OCI-LY7 (cell line): ENCODE data around the gene CEACAM3. TPM values are rescaled to one million over a fixed set of nuclear protein-coding genes. Genes with fewer than 3 reads are reported as not detected.

Experiments
- BruUV-seq: library from RNA; stranded (reverse); fragments of 400-500 nt; replicated peaks from 2 replicates; lab custom pipeline; 2021; lab: Mats Ljungman, UMichigan
- CTCF ChIA-PET: fragments of 300-600 bp; sonication (Branson Sonifier 250); formaldehyde crosslinking; loops from one replicate; lab custom pipeline; 2022; ENCODE audit warnings: antibody characterized with exemption; ENCODE audit not compliant: unreplicated experiment; lab: Charles Lee
- POLR2A ChIA-PET: fragments of 300-600 bp; sonication (Branson Sonifier 250); formaldehyde crosslinking; loops from one replicate; lab custom pipeline; 2022; ENCODE audit warnings: antibody characterized with exemption; lab: Charles Lee
- DNase-seq: peaks from one replicate; pipeline ENCODE4 v3.0.0-alpha.2; 2015; ENCODE audit warnings: low spot score
- H2AFZ ChIP-seq: fragments of 200-600 bp; sonication (generic), shearing (Covaris generic); 2 replicates; pipeline ENCODE4 v1.6.1; 2014; ENCODE audit warnings: mild to moderate bottlenecking, antibody characterized with exemption, low read length, moderate library complexity
- H3K27ac ChIP-seq: fragments of 200-600 bp; sonication (generic); 2 replicates; pipeline ENCODE4 v1.5.1; 2014; ENCODE audit warnings: mixed run types, low read depth, mild to moderate bottlenecking, moderate library complexity, low read length, inconsistent platforms; ENCODE audit not compliant: poor library complexity, severe bottlenecking
- H3K36me3 ChIP-seq: fragments of 200-600 bp; sonication (generic); 2 replicates; pipeline ENCODE4 v1.6.1; 2014; ENCODE audit warnings: mild to moderate bottlenecking, antibody characterized with exemption, low read length, moderate library complexity, mixed read lengths; ENCODE audit not compliant: insufficient read depth
- H3K4me1 ChIP-seq: fragments of 200-600 bp; sonication (generic); 2 replicates; pipeline ENCODE4 v1.5.1; 2014; ENCODE audit warnings: mild to moderate bottlenecking, low read length; ENCODE audit not compliant: insufficient read depth, poor library complexity, severe bottlenecking
- H3K4me2 ChIP-seq: fragments of 200-600 bp; sonication (generic); 2 replicates; pipeline ENCODE4 v1.6.1; 2014; ENCODE audit warnings: mild to moderate bottlenecking, low read length
- H3K4me3 ChIP-seq: fragments of 200-600 bp; sonication (generic); 2 replicates; pipeline ENCODE4 v1.5.1; 2014; ENCODE audit warnings: mild to moderate bottlenecking, low read depth, low read length; ENCODE audit not compliant: poor library complexity, severe bottlenecking
- H3K79me2 ChIP-seq: fragments of 200-600 bp; sonication (generic); 2 replicates; pipeline ENCODE4 v1.6.1; 2016; ENCODE audit warnings: low read depth, mild to moderate bottlenecking, low read length, moderate library complexity, mixed read lengths; ENCODE audit not compliant: insufficient read depth
- H3K9me2 ChIP-seq: fragments of 200-600 bp; sonication (generic); 2 replicates; pipeline ENCODE4 v1.6.1; 2016; ENCODE audit warnings: mild to moderate bottlenecking, low read length, mixed read lengths; ENCODE audit not compliant: insufficient read depth
- H3K9me3 ChIP-seq: fragments of 200-600 bp; sonication (generic); 2 replicates; pipeline ENCODE4 v1.6.1; 2014; ENCODE audit warnings: mild to moderate bottlenecking, mixed run types, low read length, mixed read lengths
- H4K20me1 ChIP-seq: fragments of 200-600 bp; sonication (generic); 2 replicates; pipeline ENCODE4 v1.6.1; 2014; ENCODE audit warnings: mild to moderate bottlenecking, antibody characterized with exemption, low read length, moderate library complexity, mixed read lengths; ENCODE audit not compliant: insufficient read depth
- EZH2phosphoT487 ChIP-seq: fragments of 200-600 bp; sonication (generic); IDR thresholded peaks from 2 replicates; pipeline ENCODE4 v1.6.1; 2018; ENCODE audit warnings: low read depth, borderline replicate concordance, mild to moderate bottlenecking, mixed run types, antibody characterized with exemption, low read length, moderate library complexity, mixed read lengths
- intact Hi-C: fragments of 100-400 bp; cut with micrococcal nuclease; formaldehyde crosslinking; loops from one replicate; pipeline ENCODE4 v1.10.0; 2022; ENCODE audit not compliant: unreplicated experiment
- total RNA-seq, 2 experiments: library from RNA; depleted of rRNA in 1 of 2; stranded (reverse); fragments of >200 nt in 1 of 2; shearing (Covaris generic) in 1 of 2; gene quantifications; 2 replicates each; pipeline ENCODE4 v1.2.3, GENCODE V29; 2014 to 2022
- TF ChIP-seq, protein P1 (sequence below): fragments of 200-600 bp; sonication (generic); conservative IDR thresholded peaks from 2 replicates; pipeline ENCODE4 v1.5.1; 2014; ENCODE audit warnings: mild to moderate bottlenecking, antibody characterized with exemption, low read length, moderate library complexity, mixed read lengths

CEACAM3 gene
- total RNA-seq, 2 experiments from 2014 or later: not detected

DNA sequence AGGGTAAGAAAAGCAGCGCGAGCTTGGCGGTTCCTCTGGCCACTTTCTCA lies 48.4 kb downstream of the CEACAM3 start, which contains the start of gene DMRTC2:
DMRTC2 (plus strand) TSS at position 42 of the 50 bp plus-strand sequence. CDS start 2,387 bp downstream, outside the sequence.
- no peak for DNase-seq
- CTCF ChIA-PET: no interaction called here
- intact Hi-C loops: no loop called here
- no peak within 1 kb of the TSS for H3K4me2 ChIP-seq
- peaks cover 5% of the 10 kb centered on the region for H3K4me1 ChIP-seq
- H3K79me2 ChIP-seq: no peaks in the 10 kb centered on the region
- H3K9me2 ChIP-seq: no peaks in the 10 kb centered on the region
- no TSS peak for BruUV-seq
- POLR2A ChIA-PET: no interaction called here
- H3K36me3 ChIP-seq: no peaks in the 10 kb centered on the region
- H2AFZ ChIP-seq: no peak within 1 kb of the TSS
- no peak within 1 kb of the TSS for H3K4me3 ChIP-seq
- no peaks in the 10 kb centered on the region for H4K20me1 ChIP-seq
- no peaks in the 10 kb centered on the region for H3K9me3 ChIP-seq
- no peak within 1 kb of the TSS for H3K27ac ChIP-seq
- TF ChIP-seq, protein P1, sequence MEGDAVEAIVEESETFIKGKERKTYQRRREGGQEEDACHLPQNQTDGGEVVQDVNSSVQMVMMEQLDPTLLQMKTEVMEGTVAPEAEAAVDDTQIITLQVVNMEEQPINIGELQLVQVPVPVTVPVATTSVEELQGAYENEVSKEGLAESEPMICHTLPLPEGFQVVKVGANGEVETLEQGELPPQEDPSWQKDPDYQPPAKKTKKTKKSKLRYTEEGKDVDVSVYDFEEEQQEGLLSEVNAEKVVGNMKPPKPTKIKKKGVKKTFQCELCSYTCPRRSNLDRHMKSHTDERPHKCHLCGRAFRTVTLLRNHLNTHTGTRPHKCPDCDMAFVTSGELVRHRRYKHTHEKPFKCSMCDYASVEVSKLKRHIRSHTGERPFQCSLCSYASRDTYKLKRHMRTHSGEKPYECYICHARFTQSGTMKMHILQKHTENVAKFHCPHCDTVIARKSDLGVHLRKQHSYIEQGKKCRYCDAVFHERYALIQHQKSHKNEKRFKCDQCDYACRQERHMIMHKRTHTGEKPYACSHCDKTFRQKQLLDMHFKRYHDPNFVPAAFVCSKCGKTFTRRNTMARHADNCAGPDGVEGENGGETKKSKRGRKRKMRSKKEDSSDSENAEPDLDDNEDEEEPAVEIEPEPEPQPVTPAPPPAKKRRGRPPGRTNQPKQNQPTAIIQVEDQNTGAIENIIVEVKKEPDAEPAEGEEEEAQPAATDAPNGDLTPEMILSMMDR: no peak
- TF ChIP-seq EZH2phosphoT487: no peak

DNA sequence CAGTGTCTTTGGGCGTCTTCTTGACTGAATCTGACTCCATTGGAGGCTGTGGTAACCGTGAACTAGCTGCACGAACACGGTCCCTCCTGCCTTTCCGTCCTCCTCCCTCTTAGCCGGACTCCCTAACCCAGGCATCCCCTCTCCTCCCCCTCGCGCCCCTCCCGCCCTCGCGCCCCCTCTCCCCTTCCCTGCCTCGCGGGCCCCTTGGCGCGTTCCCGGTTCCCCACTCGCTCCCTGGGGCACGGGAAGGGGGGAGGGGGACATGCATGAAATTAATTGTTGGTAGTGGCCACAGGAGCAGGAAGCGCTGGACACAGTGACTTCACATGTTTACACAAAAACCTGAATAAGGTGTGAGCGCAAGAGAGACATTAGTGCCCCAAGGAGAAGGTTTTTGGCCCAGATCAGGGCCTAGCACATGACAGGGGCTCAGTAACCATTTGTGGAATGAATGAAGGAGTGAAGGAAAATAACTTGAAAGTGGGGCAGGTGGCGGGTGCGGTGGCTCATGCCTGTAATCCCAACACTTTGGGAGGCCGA lies 48.7 kb downstream of the CEACAM3 start:
- Histone ChIP-seq H3K9me2 (no peaks in the 10 kb centered on the region), H3K36me3 (no peaks in the 10 kb centered on the region), H3K9me3 (no peaks in the 10 kb centered on the region), H3K79me2 (no peaks in the 10 kb centered on the region), H3K4me3 (no peak overlapping the region), H2AFZ (no peak overlapping the region), H4K20me1 (no peaks in the 10 kb centered on the region), H3K4me1 (peaks cover 5% of the 10 kb centered on the region), H3K27ac (no peak overlapping the region), H3K4me2 (no peak overlapping the region)
- ChIA-PET POLR2A (no interaction called here), CTCF (no interaction called here)
- intact Hi-C loops: no loop called here
- DNase-seq: no peak
- TF ChIP-seq, protein P1: no peak
- no peak for TF ChIP-seq EZH2phosphoT487
- no TSS peak for BruUV-seq

DNA sequence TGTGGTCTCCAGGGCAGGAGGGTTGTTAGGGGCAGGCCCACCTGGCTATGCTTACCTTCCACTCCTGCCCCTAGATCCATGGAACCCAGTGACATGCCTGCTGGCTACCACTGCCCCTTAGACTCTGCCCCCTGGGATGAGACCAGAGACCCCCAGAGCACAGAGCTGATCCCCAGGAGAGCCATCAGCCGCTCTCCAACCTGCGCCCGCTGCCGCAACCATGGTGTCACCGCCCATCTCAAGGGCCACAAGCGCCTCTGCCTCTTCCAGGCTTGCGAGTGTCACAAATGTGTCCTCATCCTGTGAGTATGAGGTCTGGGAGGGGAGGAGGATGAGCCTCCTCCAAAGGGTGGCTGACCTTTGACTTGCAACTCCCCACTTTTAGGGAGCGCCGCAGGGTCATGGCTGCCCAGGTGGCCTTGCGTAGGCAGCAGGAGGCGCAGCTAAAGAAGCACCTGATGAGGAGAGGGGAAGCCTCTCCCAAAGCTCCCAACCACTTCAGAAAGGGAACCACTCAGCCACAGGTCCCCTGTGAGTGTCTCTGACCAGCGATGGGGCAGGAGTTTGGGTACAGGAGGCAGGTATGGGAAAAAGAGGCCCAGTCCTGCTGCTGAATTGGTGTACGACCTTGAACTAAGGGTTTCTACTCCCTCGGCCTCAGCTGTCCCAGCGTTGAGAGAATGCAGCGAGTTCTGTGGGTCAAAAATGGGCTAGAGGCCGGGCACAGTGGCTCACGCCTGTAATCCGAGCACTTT lies 51.1 kb downstream of the CEACAM3 start:
- H3K9me3 ChIP-seq: no peaks in the 10 kb centered on the region
- H3K9me2 ChIP-seq: no peaks in the 10 kb centered on the region
- H4K20me1 ChIP-seq: no peaks in the 10 kb centered on the region
- ChIA-PET CTCF (no interaction called here), POLR2A (no interaction called here)
- TF ChIP-seq, protein P1: no peak
- TF ChIP-seq EZH2phosphoT487: no peak
- H3K4me3 ChIP-seq: no peak overlapping the region
- no peaks in the 10 kb centered on the region for H3K79me2 ChIP-seq
- intact Hi-C loops: no loop called here
- BruUV-seq: no TSS peak
- H3K4me1 ChIP-seq: no peaks in the 10 kb centered on the region
- no peak for DNase-seq
- H3K27ac ChIP-seq: no peak overlapping the region
- H3K36me3 ChIP-seq: no peaks in the 10 kb centered on the region
- H2AFZ ChIP-seq: no peak overlapping the region
- no peak overlapping the region for H3K4me2 ChIP-seq
